Peyer's patch (tissue), 4 donors: ENCODE data around the gene LPAR6. TPM values are rescaled to one million over a fixed set of nuclear protein-coding genes. Genes with fewer than 3 reads are reported as not detected.
"Not testable (repeated sequence)": the region's sequence is repeated elsewhere in the genome, so short reads cannot be mapped to it uniquely, and the experiment has no call there.

ENCODE experiments used
- DNase-seq, 3 donors: peaks; one replicate each; pipeline ENCODE4 v3.0.0-alpha.2; 2017 to 2019
- H3K27ac ChIP-seq, 4 donors: fragments of 200-600 bp; sonication (generic); one replicate each; pipeline ENCODE4 v1.5.1; 2016 to 2019
- H3K27me3 ChIP-seq, 2 donors: fragments of 200-600 bp; sonication (generic); one replicate each; pipeline ENCODE4 v1.5.1; 2019
- H3K36me3 ChIP-seq, 3 donors: fragments of 200-600 bp; sonication (generic); one replicate each; pipeline ENCODE4 v1.5.1; 2016 to 2019
- H3K4me1 ChIP-seq, 4 donors: fragments of 200-600 bp; sonication (generic); one replicate each; pipeline ENCODE4 v1.5.1; 2016 to 2019
- H3K4me3 ChIP-seq, 4 donors: fragments of 200-600 bp; sonication (generic); 1 replicate in 3 of 4; 2 replicates in 1 of 4; pipeline ENCODE4 v1.5.1; 2016 to 2019; ENCODE audit warnings: mild to moderate bottlenecking in 1 of 4
- H3K9me3 ChIP-seq, 4 donors: fragments of 200-600 bp; sonication (generic); one replicate each; pipeline ENCODE4 v1.5.1; 2016 to 2019; ENCODE audit warnings: mild to moderate bottlenecking in 1 of 4
- CTCF ChIP-seq, 6 experiments: fragments of 450-650 bp in 4 of 6; fragments of 200-600 bp in 2 of 6; sonication (generic) in 1 of 6; IDR thresholded peaks; one replicate each; pipeline ENCODE4 v1.5.1; 2017 to 2019; ENCODE audit warnings: antibody characterized with exemption in 6 of 6, mild to moderate bottlenecking in 3 of 6, moderate library complexity in 1 of 6
- POLR2A ChIP-seq, 2 donors: fragments of 450-650 bp; IDR thresholded peaks; one replicate each; pipeline ENCODE4 v1.5.1; 2017; ENCODE audit warnings: antibody characterized with exemption in 2 of 2, mild to moderate bottlenecking in 2 of 2, moderate library complexity in 2 of 2
- total RNA-seq, 4 donors: library from RNA; depleted of rRNA; stranded (reverse); fragments of >200 nt; gene quantifications; one replicate each; pipeline ENCODE4 v1.1.0, GENCODE V29; 2016

The LPAR6 gene
- total RNA-seq, 4 donors from 2014 or later: 2.8 to 19.0 (median 5.4) TPM

- Histone ChIP-seq H3K27me3 (no peaks in the 10 kb centered on the region), H3K9me3 (no peaks in the 10 kb centered on the region), H3K4me3 (no peak overlapping the region), H3K36me3 (no peaks in the 10 kb centered on the region), H3K4me1 (no peaks in the 10 kb centered on the region), H3K27ac (no peak overlapping the region)
- DNase-seq: no peak
- TF ChIP-seq CTCF (IDR thresholded peaks at IDR 0.05) (no peak), POLR2A (IDR thresholded peaks at IDR 0.05) (no peak)
Measured at GRCh38 chr13:48429036-48429435, 16.1 kb upstream of the LPAR6 start.

GRCh38 chr13:48426755-48427298, 13.9 kb upstream of the LPAR6 start:
- not testable (repeated sequence) for H3K27me3 ChIP-seq, H3K4me1 ChIP-seq, H3K4me3 ChIP-seq, H3K36me3 ChIP-seq, H3K27ac ChIP-seq, DNase-seq, H3K9me3 ChIP-seq

GRCh38 chr13:48426052-48426451, 13.1 kb upstream of the LPAR6 start:
- TF ChIP-seq CTCF (IDR thresholded peaks at IDR 0.05): no peak
- TF ChIP-seq POLR2A (IDR thresholded peaks at IDR 0.05): no peak
- no peak overlapping the region for H3K4me3 ChIP-seq
- no peaks in the 10 kb centered on the region for H3K36me3 ChIP-seq
- H3K4me1 ChIP-seq: no peaks in the 10 kb centered on the region
- no peaks in the 10 kb centered on the region for H3K27me3 ChIP-seq
- no peak overlapping the region for H3K27ac ChIP-seq
- H3K9me3 ChIP-seq: no peaks in the 10 kb centered on the region
- DNase-seq: no peak

GRCh38 chr13:48424212-48424611, 11.3 kb upstream of the LPAR6 start:
- TF ChIP-seq CTCF (IDR thresholded peaks at IDR 0.05) (no peak), POLR2A (IDR thresholded peaks at IDR 0.05) (no peak)
- Histone ChIP-seq H3K36me3 (no peaks in the 10 kb centered on the region), H3K4me3 (no peak overlapping the region), H3K27me3 (no peaks in the 10 kb centered on the region), H3K4me1 (no peaks in the 10 kb centered on the region), H3K9me3 (no peaks in the 10 kb centered on the region), H3K27ac (no peak overlapping the region)
- no peak for DNase-seq

- not testable (repeated sequence) for H3K4me3 ChIP-seq, H3K9me3 ChIP-seq, H3K36me3 ChIP-seq, H3K27me3 ChIP-seq, H3K4me1 ChIP-seq, DNase-seq, H3K27ac ChIP-seq
Measured at GRCh38 chr13:48422003-48422402, 9.1 kb upstream of the LPAR6 start.

GRCh38 chr13:48415516-48415915, 2.6 kb upstream of the LPAR6 start:
- DNase-seq: no peak
- Histone ChIP-seq H3K27me3 (no peaks in the 10 kb centered on the region), H3K27ac (no peak overlapping the region), H3K36me3 (no peaks in the 10 kb centered on the region), H3K4me3 (no peak overlapping the region), H3K9me3 (no peaks in the 10 kb centered on the region), H3K4me1 (no peaks in the 10 kb centered on the region)
- TF ChIP-seq POLR2A (IDR thresholded peaks at IDR 0.05) (no peak), CTCF (IDR thresholded peaks at IDR 0.05) (no peak)

- H3K4me3 ChIP-seq: no peak overlapping the region
- H3K36me3 ChIP-seq: no peaks in the 10 kb centered on the region
- H3K9me3 ChIP-seq: no peaks in the 10 kb centered on the region
- no peaks in the 10 kb centered on the region for H3K4me1 ChIP-seq
- H3K27ac ChIP-seq: no peak overlapping the region
- no peak for DNase-seq
- TF ChIP-seq POLR2A (IDR thresholded peaks at IDR 0.05): no peak
- no peak for TF ChIP-seq CTCF (IDR thresholded peaks at IDR 0.05)
- H3K27me3 ChIP-seq: no peaks in the 10 kb centered on the region
Measured at GRCh38 chr13:48414501-48414900, 1.6 kb upstream of the LPAR6 start.
